Thyroid gland (tissue), 4 donors: Measurements from ENCODE around the gene TOMT. TPM values are rescaled to one million over a fixed set of nuclear protein-coding genes. Genes with fewer than 3 reads are reported as not detected.

Experiments
- DNase-seq, 2 donors: peaks; one replicate each; pipeline ENCODE4 v3.0.0-alpha.2; 2019
- H3K27ac ChIP-seq, 3 donors: fragments of 200-600 bp; sonication (generic); 1 replicate in 2 of 3; 2 replicates in 1 of 3; pipeline ENCODE4 v1.5.1; 2016 to 2019; ENCODE audit warnings: mild to moderate bottlenecking in 1 of 3, moderate library complexity in 1 of 3
- H3K27me3 ChIP-seq: fragments of 200-600 bp; sonication (generic); one replicate; pipeline ENCODE4 v1.5.1; 2019
- H3K36me3 ChIP-seq, 2 donors: fragments of 200-600 bp; sonication (generic); one replicate each; pipeline ENCODE4 v1.5.1; 2016 to 2019
- H3K4me1 ChIP-seq, 2 donors: fragments of 200-600 bp; sonication (generic); one replicate each; pipeline ENCODE4 v1.5.1; 2017 to 2019
- H3K4me3 ChIP-seq, 3 donors: fragments of 200-600 bp; sonication (generic); replicated peaks in 1 of 3; 1 replicate in 2 of 3; 2 replicates in 1 of 3; pipeline ENCODE4 v1.5.1; 2016; ENCODE audit warnings: mild to moderate bottlenecking in 1 of 3
- H3K9me3 ChIP-seq: fragments of 200-600 bp; sonication (generic); one replicate; pipeline ENCODE4 v1.5.1; 2017
- POLR2A ChIP-seq, 2 donors: fragments of 450-650 bp; IDR thresholded peaks; one replicate each; pipeline ENCODE4 v1.6.1; 2017; ENCODE audit warnings: antibody characterized with exemption in 2 of 2, mild to moderate bottlenecking in 2 of 2, moderate library complexity in 1 of 2
- WGBS, 2 donors: methylation state at CpG; one replicate each; pipeline ENCODE4 v1.1.5; 2017; 5-methylcytosine and 5-hydroxymethylcytosine counted together
- intact Hi-C: fragments of 100-400 bp; cut with DNase I; formaldehyde crosslinking; loops from one replicate; pipeline ENCODE4 v1.15.1; 2023
- total RNA-seq, 4 donors: library from RNA; depleted of rRNA; stranded (reverse); fragments of >200 nt; gene quantifications; one replicate each; pipeline ENCODE4 v1.2.3, GENCODE V29; 2016
- TF ChIP-seq, protein P1 (sequence below), 6 experiments: fragments of 200-600 bp in 3 of 6; fragments of 450-650 bp in 3 of 6; sonication (generic) in 3 of 6; IDR thresholded peaks; one replicate each; pipeline ENCODE4 v1.5.1; 2016 to 2019; ENCODE audit warnings: antibody characterized with exemption in 6 of 6, mild to moderate bottlenecking in 2 of 6, inconsistent platforms in 1 of 6, moderate library complexity in 1 of 6

The TOMT gene
- total RNA-seq, 4 donors from 2014 or later: not detected

DNA sequence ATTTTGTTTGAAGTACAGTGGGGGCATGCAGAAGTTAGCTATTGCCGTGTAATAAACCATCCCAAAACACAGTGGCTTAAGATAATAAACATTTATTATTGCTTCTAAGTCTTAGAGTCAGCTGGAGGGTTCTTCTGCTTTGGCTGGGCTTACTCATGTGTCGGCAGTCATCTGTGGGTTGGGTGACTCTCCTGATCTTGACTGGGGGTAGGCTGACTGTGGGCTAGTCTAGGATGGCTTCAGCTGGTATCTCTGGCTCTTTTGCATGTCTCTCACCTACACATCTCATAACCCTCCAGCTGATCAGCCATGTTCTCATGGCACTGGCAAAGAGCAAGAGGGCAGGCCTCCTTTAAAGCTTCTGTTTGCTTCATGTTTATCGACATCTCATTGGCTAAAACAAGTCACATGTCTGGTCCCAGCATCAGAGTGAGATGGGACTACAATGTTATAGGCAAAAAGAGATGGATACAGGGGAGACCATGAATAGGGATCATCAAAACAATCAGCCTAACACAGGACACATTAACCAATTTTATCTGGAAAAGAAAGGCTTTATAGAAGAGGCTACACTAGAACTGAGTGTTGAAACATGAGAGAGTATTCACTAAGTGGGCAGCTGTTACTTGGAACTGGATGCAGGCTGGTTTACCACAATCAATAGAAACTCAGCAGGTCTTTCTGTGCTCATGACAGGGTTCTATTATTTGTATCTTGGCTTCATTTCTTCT, 19.9 kb upstream of the TOMT start:
- TF ChIP-seq, protein P1, sequence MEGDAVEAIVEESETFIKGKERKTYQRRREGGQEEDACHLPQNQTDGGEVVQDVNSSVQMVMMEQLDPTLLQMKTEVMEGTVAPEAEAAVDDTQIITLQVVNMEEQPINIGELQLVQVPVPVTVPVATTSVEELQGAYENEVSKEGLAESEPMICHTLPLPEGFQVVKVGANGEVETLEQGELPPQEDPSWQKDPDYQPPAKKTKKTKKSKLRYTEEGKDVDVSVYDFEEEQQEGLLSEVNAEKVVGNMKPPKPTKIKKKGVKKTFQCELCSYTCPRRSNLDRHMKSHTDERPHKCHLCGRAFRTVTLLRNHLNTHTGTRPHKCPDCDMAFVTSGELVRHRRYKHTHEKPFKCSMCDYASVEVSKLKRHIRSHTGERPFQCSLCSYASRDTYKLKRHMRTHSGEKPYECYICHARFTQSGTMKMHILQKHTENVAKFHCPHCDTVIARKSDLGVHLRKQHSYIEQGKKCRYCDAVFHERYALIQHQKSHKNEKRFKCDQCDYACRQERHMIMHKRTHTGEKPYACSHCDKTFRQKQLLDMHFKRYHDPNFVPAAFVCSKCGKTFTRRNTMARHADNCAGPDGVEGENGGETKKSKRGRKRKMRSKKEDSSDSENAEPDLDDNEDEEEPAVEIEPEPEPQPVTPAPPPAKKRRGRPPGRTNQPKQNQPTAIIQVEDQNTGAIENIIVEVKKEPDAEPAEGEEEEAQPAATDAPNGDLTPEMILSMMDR (IDR thresholded peaks at IDR 0.05): no peak
- no peak for TF ChIP-seq POLR2A (IDR thresholded peaks at IDR 0.05)
- H3K27ac ChIP-seq: no peak overlapping the region
- no peak for DNase-seq
- H3K4me1 ChIP-seq: peaks cover 0 to 8% of the 10 kb centered on the region in 2 donors
- no peaks in the 10 kb centered on the region for H3K27me3 ChIP-seq
- no peaks in the 10 kb centered on the region for H3K9me3 ChIP-seq
- intact Hi-C loops: no loop called here
- no peaks in the 10 kb centered on the region for H3K36me3 ChIP-seq
- no peak overlapping the region for H3K4me3 ChIP-seq
- WGBS, 2 donors: 95 to 98% methylated on average over 3 of the region's 3 CpGs

DNA sequence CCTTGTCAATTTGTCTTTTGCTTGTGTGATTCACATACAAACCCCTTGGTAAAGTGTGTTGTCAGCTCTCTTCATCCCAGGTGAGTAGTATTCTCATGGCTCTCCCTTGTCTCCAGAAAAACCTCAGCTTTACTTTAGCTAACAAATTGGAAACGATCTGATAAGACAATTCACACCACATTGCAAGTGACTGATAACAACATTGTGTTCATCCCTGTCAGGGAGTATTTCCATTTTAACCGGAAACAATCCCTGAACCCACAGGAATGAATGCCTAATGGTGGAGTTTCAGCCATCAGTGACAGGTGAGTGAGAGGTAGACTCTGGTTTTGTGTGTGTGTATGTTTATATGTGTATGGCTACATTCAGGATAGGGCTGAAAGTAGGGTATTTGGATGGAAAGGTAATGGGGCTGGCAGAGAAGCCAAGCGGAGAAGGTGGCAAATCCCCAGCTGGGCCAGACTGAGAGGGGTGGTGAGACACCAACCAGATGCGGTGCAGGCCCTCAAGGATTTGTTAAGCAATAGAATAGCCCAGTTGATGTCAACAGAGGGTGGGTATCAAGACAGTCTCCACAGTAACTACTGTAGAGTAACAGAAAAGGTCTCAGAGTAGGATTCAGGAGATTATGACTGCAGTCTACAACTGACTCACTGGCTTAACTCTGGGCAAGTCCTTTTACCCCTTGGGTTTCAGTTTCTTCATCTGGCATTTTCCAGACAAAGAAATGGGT, 17.5 kb upstream of the TOMT start:
- no peaks in the 10 kb centered on the region for H3K27me3 ChIP-seq
- TF ChIP-seq, protein P1 (IDR thresholded peaks at IDR 0.05): no peak
- no peak for TF ChIP-seq POLR2A (IDR thresholded peaks at IDR 0.05)
- no peaks in the 10 kb centered on the region for H3K36me3 ChIP-seq
- intact Hi-C loops: no loop called here
- no peak overlapping the region for H3K27ac ChIP-seq
- H3K9me3 ChIP-seq: no peaks in the 10 kb centered on the region
- WGBS, 2 donors: 85 to 87% methylated on average over 4 of the region's 4 CpGs
- H3K4me3 ChIP-seq: no peak overlapping the region
- peaks cover 21 to 24% of the 10 kb centered on the region in 2 donors for H3K4me1 ChIP-seq
- DNase-seq: no peak

DNA sequence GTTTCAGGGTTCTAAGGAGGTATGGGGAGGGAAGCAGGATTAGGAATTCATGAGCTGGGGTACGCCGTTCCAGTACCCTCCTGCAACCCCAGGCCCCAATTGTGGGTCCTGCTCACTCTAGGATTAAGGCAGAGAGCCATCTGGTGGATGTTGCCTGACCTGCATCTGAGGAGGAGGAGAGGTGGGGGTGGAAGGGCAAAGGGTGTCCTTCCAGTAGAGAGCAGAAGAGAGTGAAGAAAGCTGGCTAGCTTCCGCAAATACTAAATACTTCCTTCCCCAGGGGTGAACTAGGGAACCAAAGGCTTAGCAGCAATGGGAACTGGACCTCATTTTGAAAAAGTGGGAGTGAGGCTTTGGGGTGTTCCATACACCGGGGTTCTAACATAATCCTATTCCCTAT, 14.4 kb upstream of the TOMT start:
- Histone ChIP-seq H3K27ac (peak overlapping the region; percentile 47 to 59 (median 51)), H3K4me1 (peaks cover 25 to 30% of the 10 kb centered on the region in 2 donors), H3K9me3 (no peaks in the 10 kb centered on the region), H3K36me3 (peaks cover 0 to 6% of the 10 kb centered on the region in 2 donors), H3K4me3 (no peak overlapping the region), H3K27me3 (no peaks in the 10 kb centered on the region)
- intact Hi-C loops: no loop called here
- TF ChIP-seq POLR2A (IDR thresholded peaks at IDR 0.05): no peak
- TF ChIP-seq, protein P1 (IDR thresholded peaks at IDR 0.05): peak; percentile 47 to 97 (median 86)
- DNase-seq: peak; percentile 77 to 78
- WGBS, 2 donors: 33 to 36% methylated on average over 4 of the region's 4 CpGs

DNA sequence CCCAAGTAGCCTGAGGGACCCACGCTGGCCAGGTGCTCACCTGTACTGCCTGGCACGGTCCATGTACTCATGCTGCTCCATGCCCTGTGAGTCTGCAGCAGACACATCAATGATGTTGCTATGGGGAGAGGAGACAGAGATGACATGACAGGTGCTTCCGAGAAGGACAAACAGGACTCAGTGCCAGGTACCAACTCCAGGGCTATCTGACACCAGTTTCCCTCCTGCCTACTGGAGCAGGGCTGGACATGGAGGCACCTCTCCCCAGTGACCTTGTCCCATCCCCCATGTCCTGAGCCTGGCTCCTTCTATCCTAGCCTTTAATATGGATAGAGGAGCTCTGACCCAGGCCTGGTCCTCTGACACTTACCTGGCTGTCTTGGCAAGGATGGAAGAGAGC, 7.0 kb upstream of the TOMT start:
- H3K27me3 ChIP-seq: no peaks in the 10 kb centered on the region
- peaks cover 13 to 32% of the 10 kb centered on the region in 2 donors for H3K4me1 ChIP-seq
- intact Hi-C loops: no loop called here
- peaks cover 27 to 31% of the 10 kb centered on the region in 2 donors for H3K36me3 ChIP-seq
- no peak overlapping the region for H3K4me3 ChIP-seq
- H3K27ac ChIP-seq: no peak overlapping the region
- 85 to 92% methylated on average over 2 to 3 of the region's 3 CpGs for whole genome bisulfite sequencing, 2 donors
- TF ChIP-seq, protein P1 (IDR thresholded peaks at IDR 0.05): no peak
- TF ChIP-seq POLR2A (IDR thresholded peaks at IDR 0.05): no peak
- no peaks in the 10 kb centered on the region for H3K9me3 ChIP-seq
- no peak for DNase-seq

DNA sequence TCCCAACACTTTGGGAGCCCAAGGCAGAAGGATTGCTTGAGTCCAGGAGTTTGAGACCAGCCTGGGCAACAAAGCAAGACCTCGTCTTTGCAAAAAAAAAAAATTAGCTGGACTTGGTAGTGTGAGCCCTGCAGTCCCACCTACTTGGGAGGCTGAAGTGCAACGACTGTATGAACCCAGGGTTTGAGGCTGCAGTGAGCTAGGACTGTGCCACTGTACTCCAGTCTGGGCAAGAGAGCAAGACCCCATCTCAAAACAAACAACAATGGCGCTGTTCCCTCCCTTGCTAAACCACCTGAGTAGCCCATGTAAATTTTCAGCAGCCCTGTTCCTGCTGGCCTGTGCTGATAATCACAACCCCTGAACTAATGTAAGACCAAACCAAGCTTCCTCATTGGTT, 5.7 kb upstream of the TOMT start:
- Histone ChIP-seq H3K27ac (no peak overlapping the region), H3K36me3 (peaks cover 26 to 27% of the 10 kb centered on the region in 2 donors), H3K4me3 (no peak overlapping the region), H3K27me3 (no peaks in the 10 kb centered on the region), H3K4me1 (peaks cover 14 to 34% of the 10 kb centered on the region in 2 donors), H3K9me3 (no peaks in the 10 kb centered on the region)
- no peak for TF ChIP-seq POLR2A (IDR thresholded peaks at IDR 0.05)
- TF ChIP-seq, protein P1 (IDR thresholded peaks at IDR 0.05): no peak
- intact Hi-C loops: loop anchor here (10.0 kb wide), 2 partner anchors 125 to 335 kb away; partner anchors contain the start of genes CLPB and INPPL1
- 92 to 93% methylated on average over 3 of the region's 3 CpGs for WGBS, 2 donors
- no peak for DNase-seq
